ENCODE data around the gene UBR3. TPM values are rescaled to one million over a fixed set of nuclear protein-coding genes. Genes with fewer than 3 reads are reported as not detected.

Gene UBR3
- total and polyA plus RNA-seq, 4 experiments from 2014 or later: 4.3 to 43.5 (median 27.6) TPM

DNA sequence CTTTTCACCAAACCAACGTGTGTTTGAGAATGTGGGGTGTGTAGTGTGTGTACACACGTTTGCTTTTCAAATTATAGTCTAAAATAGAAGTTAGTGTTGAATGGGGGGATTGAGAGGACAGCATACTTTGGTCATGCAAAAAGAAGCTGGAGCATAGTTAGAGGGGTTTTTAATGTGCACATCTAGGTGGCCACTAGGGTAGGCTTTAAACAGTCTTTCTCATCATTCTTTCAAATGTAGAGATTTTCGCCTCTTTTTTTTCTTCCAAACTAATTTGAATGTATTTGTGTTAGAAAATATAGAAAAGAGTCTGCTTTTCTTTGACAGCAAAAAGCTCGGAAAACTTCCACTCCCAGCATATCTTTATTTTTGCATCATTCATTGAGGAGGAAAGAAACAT is 185.5 kb downstream of the UBR3 start:
- peaks cover 20 to 38% of the 10 kb centered on the region in 2 donors for H3K36me3 Mint-ChIP-seq
- Histone ChIP-seq H3K4me1 (ENCODE audit: insufficient read depth, low read length) (no peaks in the 10 kb centered on the region), H3K27ac (ENCODE audit: low read depth, low read length) (no peak overlapping the region), H3K9me3 (ENCODE audit: control insufficient read depth in 1 of 2, low read length in 2 of 2) (no peaks in the 10 kb centered on the region), H3K27me3 (ENCODE audit: insufficient read depth, low read length) (no peaks in the 10 kb centered on the region), H3K36me3 (ENCODE audit: insufficient read depth, low read length) (peaks cover 3% of the 10 kb centered on the region), H3K4me3 (ENCODE audit: low read length in 2 of 2) (no peak overlapping the region)
- ChIA-PET CTCF (ENCODE audit: partially characterized antibody) (no interaction called here), POLR2A (ENCODE audit: partially characterized antibody) (no interaction called here)
- H3K27me3 Mint-ChIP-seq: no peaks in the 10 kb centered on the region
- H3K4me3 Mint-ChIP-seq: no peak overlapping the region
- intact Hi-C loops (cut with micrococcal nuclease): no loop called here
- no peak overlapping the region for H3K27ac Mint-ChIP-seq
- H3K4me1 Mint-ChIP-seq: no peaks in the 10 kb centered on the region
- DNase-seq: no peak
- H3K9me3 Mint-ChIP-seq: no peaks in the 10 kb centered on the region

DNA sequence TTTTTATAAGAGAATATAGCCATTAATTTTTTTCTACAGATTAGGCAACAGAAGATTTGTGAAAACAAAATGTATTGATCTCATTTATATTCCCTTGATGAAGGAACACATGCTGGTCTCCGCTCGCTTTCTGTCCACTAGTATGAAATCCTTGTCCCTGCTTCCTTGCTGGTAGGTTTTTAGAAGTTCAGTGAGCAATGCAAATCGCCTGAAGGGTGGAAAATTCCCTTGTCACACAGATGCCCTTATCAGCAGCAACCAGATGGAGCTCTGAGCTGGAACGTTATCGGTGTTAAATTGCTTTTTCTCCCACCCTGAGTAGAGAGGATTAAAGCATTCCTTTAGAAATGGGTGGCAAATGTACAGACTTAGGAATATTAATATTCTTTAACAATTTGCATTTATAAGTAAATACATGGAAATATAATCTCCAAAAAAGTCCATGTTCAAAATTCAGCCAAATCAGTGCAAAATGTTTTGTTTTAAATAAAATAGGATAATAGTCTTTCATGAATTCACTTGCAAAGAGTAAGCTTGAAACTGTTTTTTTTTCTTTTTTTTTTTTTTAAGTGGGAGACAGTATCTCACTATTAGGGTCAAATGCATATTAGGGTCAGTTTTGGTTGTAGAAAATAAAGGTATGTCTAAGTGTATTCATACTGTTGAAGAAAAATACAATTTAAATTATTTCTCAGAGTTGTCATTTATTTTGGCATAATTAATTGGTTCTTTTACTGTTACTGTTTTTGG is 186.7 kb downstream of the UBR3 start:
- no peak for DNase-seq
- ChIA-PET CTCF (ENCODE audit: partially characterized antibody) (no interaction called here), POLR2A (ENCODE audit: partially characterized antibody) (no interaction called here)
- no peaks in the 10 kb centered on the region for H3K9me3 ChIP-seq (ENCODE audit: control insufficient read depth in 1 of 2, low read length in 2 of 2)
- Mint-ChIP-seq H3K27me3 (no peaks in the 10 kb centered on the region), H3K9me3 (no peaks in the 10 kb centered on the region), H3K4me1 (no peaks in the 10 kb centered on the region), H3K4me3 (no peak overlapping the region), H3K27ac (peak overlapping the region in 1 of 7 donors; percentile 69), H3K36me3 (peaks cover 27 to 44% of the 10 kb centered on the region in 2 donors)
- H3K27me3 ChIP-seq (ENCODE audit: insufficient read depth, low read length): no peaks in the 10 kb centered on the region
- intact Hi-C loops (cut with micrococcal nuclease): no loop called here
- H3K4me1 ChIP-seq (ENCODE audit: insufficient read depth, low read length): no peaks in the 10 kb centered on the region
- no peak overlapping the region for H3K27ac ChIP-seq (ENCODE audit: low read depth, low read length)
- no peak overlapping the region for H3K4me3 ChIP-seq (ENCODE audit: low read length in 2 of 2)
- H3K36me3 ChIP-seq (ENCODE audit: insufficient read depth, low read length): no peaks in the 10 kb centered on the region

GRCh38 chr2:170014769-170015168 is 187.5 kb downstream of the UBR3 start:
- Mint-ChIP-seq H3K4me1 (no peaks in the 10 kb centered on the region), H3K36me3 (peaks cover 30 to 41% of the 10 kb centered on the region in 2 donors), H3K4me3 (no peak overlapping the region), H3K27ac (no peak overlapping the region), H3K9me3 (no peaks in the 10 kb centered on the region), H3K27me3 (no peaks in the 10 kb centered on the region)
- ChIA-PET CTCF (ENCODE audit: partially characterized antibody) (no interaction called here), POLR2A (ENCODE audit: partially characterized antibody) (no interaction called here)
- Histone ChIP-seq H3K27ac (ENCODE audit: low read depth, low read length) (no peak overlapping the region), H3K9me3 (ENCODE audit: control insufficient read depth in 1 of 2, low read length in 2 of 2) (no peaks in the 10 kb centered on the region), H3K36me3 (ENCODE audit: insufficient read depth, low read length) (no peaks in the 10 kb centered on the region), H3K27me3 (ENCODE audit: insufficient read depth, low read length) (no peaks in the 10 kb centered on the region), H3K4me3 (ENCODE audit: low read length in 2 of 2) (no peak overlapping the region), H3K4me1 (ENCODE audit: insufficient read depth, low read length) (no peaks in the 10 kb centered on the region)
- DNase-seq: no peak
- intact Hi-C loops (cut with micrococcal nuclease): no loop called here

- Mint-ChIP-seq H3K4me1 (no peaks in the 10 kb centered on the region), H3K9me3 (no peaks in the 10 kb centered on the region), H3K27ac (peak overlapping the region in 1 of 7 donors; percentile 72), H3K27me3 (no peaks in the 10 kb centered on the region), H3K4me3 (no peak overlapping the region), H3K36me3 (peaks cover 36 to 40% of the 10 kb centered on the region in 2 donors)
- Histone ChIP-seq H3K4me3 (ENCODE audit: low read length in 2 of 2) (no peak overlapping the region), H3K9me3 (ENCODE audit: control insufficient read depth in 1 of 2, low read length in 2 of 2) (no peaks in the 10 kb centered on the region), H3K4me1 (ENCODE audit: insufficient read depth, low read length) (no peaks in the 10 kb centered on the region), H3K27ac (ENCODE audit: low read depth, low read length) (no peak overlapping the region), H3K36me3 (ENCODE audit: insufficient read depth, low read length) (no peaks in the 10 kb centered on the region), H3K27me3 (ENCODE audit: insufficient read depth, low read length) (no peaks in the 10 kb centered on the region)
- intact Hi-C loops (cut with micrococcal nuclease): no loop called here
- ChIA-PET CTCF (ENCODE audit: partially characterized antibody) (no interaction called here), POLR2A (ENCODE audit: partially characterized antibody) (no interaction called here)
- DNase-seq: no peak
These were observed 190.7 kb downstream of the UBR3 start for GRCh38 chr2:170017860-170018532.

DNA sequence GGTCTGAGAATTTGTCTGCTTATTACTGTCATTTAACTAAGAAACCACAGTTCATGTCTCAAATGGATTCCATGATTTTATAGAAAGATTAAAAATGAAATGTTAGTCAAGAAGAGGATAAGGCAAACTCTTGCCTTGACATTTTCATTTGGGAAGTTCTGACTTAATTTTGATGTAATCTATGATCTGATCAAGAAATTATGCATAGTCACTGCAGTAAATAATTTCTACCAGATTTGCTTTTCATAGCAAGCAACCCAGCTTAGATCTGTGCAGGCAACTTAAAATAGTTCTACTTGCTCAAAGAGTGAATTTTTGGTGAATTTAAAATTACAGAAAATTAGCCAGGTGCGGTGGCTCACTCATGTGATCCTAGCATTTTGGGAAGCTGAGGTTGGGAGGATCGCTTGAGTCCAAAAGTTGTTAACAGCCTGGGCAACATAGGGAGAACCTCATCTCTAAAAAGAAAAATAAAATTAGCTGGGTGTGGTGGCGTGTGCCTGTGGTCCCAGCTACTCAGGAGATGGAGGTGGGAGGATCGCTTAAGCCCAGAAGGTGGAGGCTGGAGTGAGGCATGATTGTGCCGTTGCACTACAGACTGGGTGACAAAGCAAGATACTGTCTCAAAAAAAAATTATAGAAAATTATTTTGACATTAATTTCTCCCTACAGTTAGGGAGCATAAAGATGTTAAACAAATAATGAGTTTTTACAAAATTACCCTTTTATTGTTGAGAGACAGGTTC is 192.0 kb downstream of the UBR3 start:
- CTCF ChIA-PET (ENCODE audit: partially characterized antibody): no interaction called here
- no peak overlapping the region for H3K27ac Mint-ChIP-seq
- no peaks in the 10 kb centered on the region for H3K4me1 Mint-ChIP-seq
- no peak for DNase-seq
- intact Hi-C loops (cut with micrococcal nuclease): no loop called here
- Histone ChIP-seq H3K36me3 (ENCODE audit: insufficient read depth, low read length) (no peaks in the 10 kb centered on the region), H3K4me1 (ENCODE audit: insufficient read depth, low read length) (no peaks in the 10 kb centered on the region), H3K4me3 (ENCODE audit: low read length in 2 of 2) (no peak overlapping the region), H3K27ac (ENCODE audit: low read depth, low read length) (no peak overlapping the region), H3K27me3 (ENCODE audit: insufficient read depth, low read length) (no peaks in the 10 kb centered on the region), H3K9me3 (ENCODE audit: control insufficient read depth in 1 of 2, low read length in 2 of 2) (no peaks in the 10 kb centered on the region)
- POLR2A ChIA-PET (ENCODE audit: partially characterized antibody): no interaction called here
- H3K27me3 Mint-ChIP-seq: no peaks in the 10 kb centered on the region
- H3K9me3 Mint-ChIP-seq: no peaks in the 10 kb centered on the region
- no peak overlapping the region for H3K4me3 Mint-ChIP-seq
- H3K36me3 Mint-ChIP-seq: peaks cover 35 to 39% of the 10 kb centered on the region in 2 donors

DNA sequence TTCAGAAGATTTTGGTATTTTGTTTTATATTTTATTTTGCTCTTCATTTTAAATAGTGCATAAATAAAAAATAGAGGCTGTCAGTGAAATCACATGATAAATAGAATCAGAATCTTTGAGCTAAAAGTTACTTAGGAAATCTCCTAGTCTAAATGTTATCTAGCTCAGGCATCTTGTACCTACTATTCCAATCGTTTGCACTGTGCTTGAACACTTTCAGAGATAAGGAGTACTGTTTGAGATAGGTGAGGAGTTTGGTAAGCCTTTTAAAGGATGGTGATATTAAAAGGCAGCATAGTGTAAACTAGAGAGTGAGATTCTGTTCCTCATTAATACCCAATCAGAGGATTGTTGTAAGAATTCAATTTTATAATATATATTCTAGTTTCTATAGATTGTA is 193.5 kb downstream of the UBR3 start:
- POLR2A ChIA-PET (ENCODE audit: partially characterized antibody): no interaction called here
- Histone ChIP-seq H3K27ac (ENCODE audit: low read depth, low read length) (no peak overlapping the region), H3K4me1 (ENCODE audit: insufficient read depth, low read length) (no peaks in the 10 kb centered on the region), H3K4me3 (ENCODE audit: low read length in 2 of 2) (no peak overlapping the region), H3K9me3 (ENCODE audit: control insufficient read depth in 1 of 2, low read length in 2 of 2) (no peaks in the 10 kb centered on the region), H3K27me3 (ENCODE audit: insufficient read depth, low read length) (no peaks in the 10 kb centered on the region), H3K36me3 (ENCODE audit: insufficient read depth, low read length) (no peaks in the 10 kb centered on the region)
- Mint-ChIP-seq H3K36me3 (peaks cover 33 to 39% of the 10 kb centered on the region in 2 donors), H3K9me3 (no peaks in the 10 kb centered on the region), H3K27ac (no peak overlapping the region), H3K4me3 (no peak overlapping the region), H3K4me1 (no peaks in the 10 kb centered on the region), H3K27me3 (no peaks in the 10 kb centered on the region)
- no peak for DNase-seq
- CTCF ChIA-PET (ENCODE audit: partially characterized antibody): no interaction called here
- intact Hi-C loops (cut with micrococcal nuclease): no loop called here

DNA sequence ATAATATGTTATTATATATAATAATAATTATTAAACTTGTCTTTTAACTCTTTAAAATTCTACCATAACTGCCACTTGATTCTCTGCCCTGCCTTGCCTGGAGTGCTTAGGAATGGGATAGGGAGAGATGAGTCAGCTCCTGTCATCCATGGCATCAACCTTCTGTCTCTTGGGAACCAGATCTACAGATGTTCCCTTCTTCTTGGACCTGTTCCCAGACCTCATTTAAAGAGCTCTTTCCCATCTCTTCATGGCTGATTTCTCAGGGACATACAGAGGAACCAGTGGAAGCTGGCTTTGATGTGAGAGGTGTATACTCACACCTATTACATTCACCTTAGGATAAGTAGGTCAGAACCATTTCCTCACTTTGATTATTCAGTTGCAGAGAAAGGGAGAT is 195.4 kb downstream of the UBR3 start:
- Histone ChIP-seq H3K4me1 (ENCODE audit: insufficient read depth, low read length) (no peaks in the 10 kb centered on the region), H3K4me3 (ENCODE audit: low read length in 2 of 2) (no peak overlapping the region), H3K9me3 (ENCODE audit: control insufficient read depth in 1 of 2, low read length in 2 of 2) (no peaks in the 10 kb centered on the region), H3K27ac (ENCODE audit: low read depth, low read length) (no peak overlapping the region), H3K27me3 (ENCODE audit: insufficient read depth, low read length) (no peaks in the 10 kb centered on the region), H3K36me3 (ENCODE audit: insufficient read depth, low read length) (no peaks in the 10 kb centered on the region)
- ChIA-PET POLR2A (ENCODE audit: partially characterized antibody) (no interaction called here), CTCF (ENCODE audit: partially characterized antibody) (interaction anchor here (0.5 kb wide), 1 partner anchor 892 kb away, joined by 3 read pairs; no protein-coding TSS in a partner anchor)
- no peaks in the 10 kb centered on the region for H3K9me3 Mint-ChIP-seq
- H3K27me3 Mint-ChIP-seq: no peaks in the 10 kb centered on the region
- intact Hi-C loops (cut with micrococcal nuclease): no loop called here
- no peak overlapping the region for H3K27ac Mint-ChIP-seq
- DNase-seq: no peak
- peaks cover 34 to 35% of the 10 kb centered on the region in 2 donors for H3K36me3 Mint-ChIP-seq
- H3K4me3 Mint-ChIP-seq: no peak overlapping the region
- no peaks in the 10 kb centered on the region for H3K4me1 Mint-ChIP-seq

Data from CD4-positive, alpha-beta memory T cell (primary cell).